Smooth muscle cell (in vitro differentiated cells): ENCODE results near the gene SMOC2. TPM values are rescaled to one million over a fixed set of nuclear protein-coding genes. Genes with fewer than 3 reads are reported as not detected.
"Not testable (repeated sequence)": the region's sequence is repeated elsewhere in the genome, so short reads cannot be mapped to it uniquely, and the experiment has no call there.

Source experiments
- DNase-seq: peaks from one replicate; lab custom pipeline; 2025; ENCODE audit not compliant: unreplicated experiment; lab: John Stamatoyannopoulos, UW
- H2AFZ ChIP-seq: fragments of 200-600 bp; sonication (generic); 2 replicates; pipeline ENCODE4 v1.6.0; 2016; ENCODE audit warnings: antibody characterized with exemption, low read depth, mild to moderate bottlenecking
- H3F3A ChIP-seq: fragments of 200-600 bp; sonication (generic); 2 replicates; pipeline ENCODE4 v1.6.0; 2017; ENCODE audit warnings: antibody characterized with exemption, low read depth
- H3K27ac ChIP-seq: fragments of 200-600 bp; sonication (generic); 2 replicates; pipeline ENCODE4 v1.5.1; 2016; ENCODE audit warnings: low read depth, mild to moderate bottlenecking
- H3K27me3 ChIP-seq: fragments of 200-600 bp; sonication (generic); 2 replicates; pipeline ENCODE4 v1.6.1; 2016; ENCODE audit warnings: low read depth, mild to moderate bottlenecking
- H3K36me3 ChIP-seq: fragments of 200-600 bp; sonication (generic); 2 replicates; pipeline ENCODE4 v1.5.1; 2016; ENCODE audit warnings: low read depth
- H3K4me1 ChIP-seq: fragments of 200-600 bp; sonication (generic); 2 replicates; pipeline ENCODE4 v1.5.1; 2016; ENCODE audit warnings: low read depth
- H3K4me2 ChIP-seq: fragments of 200-600 bp; sonication (generic); 2 replicates; pipeline ENCODE4 v1.6.0; 2016; ENCODE audit warnings: mild to moderate bottlenecking
- H3K4me3 ChIP-seq: fragments of 200-600 bp; sonication (generic); 2 replicates; pipeline ENCODE4 v1.5.1; 2016; ENCODE audit warnings: mild to moderate bottlenecking
- H3K79me2 ChIP-seq: fragments of 200-600 bp; sonication (generic); 2 replicates; pipeline ENCODE4 v1.6.0; 2016; ENCODE audit warnings: low read depth, mild to moderate bottlenecking
- H3K9ac ChIP-seq: fragments of 200-600 bp; sonication (generic); 2 replicates; pipeline ENCODE4 v1.6.0; 2016; ENCODE audit warnings: low read depth
- H3K9me3 ChIP-seq: fragments of 200-600 bp; sonication (generic); replicated peaks from 2 replicates; pipeline ENCODE4 v1.5.1; 2016; ENCODE audit warnings: low read depth
- H4K20me1 ChIP-seq: fragments of 200-600 bp; sonication (generic); 2 replicates; pipeline ENCODE4 v1.6.0; 2016; ENCODE audit warnings: low read depth
- WGBS: methylation state at CpG from one replicate; pipeline ENCODE4 v1.1.7; 2016; ENCODE audit warnings: low lambda C conversion rate; 5-methylcytosine and 5-hydroxymethylcytosine counted together
- polyA plus RNA-seq: library from polyadenylated mRNA; unstranded; fragments of >200 nt; fragmentation: Nextera tagmentation; extraction: Ambion mirVana; gene quantifications from 2 replicates; pipeline ENCODE4 v1.2.1, GENCODE V29; 2016
- total RNA-seq: library from RNA; depleted of rRNA; stranded (reverse); fragments of >200 nt; gene quantifications from 2 replicates; pipeline ENCODE4 v1.2.3, GENCODE V29; 2014
- TF ChIP-seq, protein P1 (sequence below): fragments of 200-600 bp; sonication (generic); IDR thresholded peaks from 2 replicates; pipeline ENCODE4 v1.5.1; 2017; ENCODE audit warnings: borderline replicate concordance, mild to moderate bottlenecking, antibody characterized with exemption; ENCODE audit not compliant: insufficient read depth, poor library complexity, severe bottlenecking

The SMOC2 gene
- total and polyA plus RNA-seq, 2 experiments from 2014 or later: 0.63 to 1.2 TPM

DNA sequence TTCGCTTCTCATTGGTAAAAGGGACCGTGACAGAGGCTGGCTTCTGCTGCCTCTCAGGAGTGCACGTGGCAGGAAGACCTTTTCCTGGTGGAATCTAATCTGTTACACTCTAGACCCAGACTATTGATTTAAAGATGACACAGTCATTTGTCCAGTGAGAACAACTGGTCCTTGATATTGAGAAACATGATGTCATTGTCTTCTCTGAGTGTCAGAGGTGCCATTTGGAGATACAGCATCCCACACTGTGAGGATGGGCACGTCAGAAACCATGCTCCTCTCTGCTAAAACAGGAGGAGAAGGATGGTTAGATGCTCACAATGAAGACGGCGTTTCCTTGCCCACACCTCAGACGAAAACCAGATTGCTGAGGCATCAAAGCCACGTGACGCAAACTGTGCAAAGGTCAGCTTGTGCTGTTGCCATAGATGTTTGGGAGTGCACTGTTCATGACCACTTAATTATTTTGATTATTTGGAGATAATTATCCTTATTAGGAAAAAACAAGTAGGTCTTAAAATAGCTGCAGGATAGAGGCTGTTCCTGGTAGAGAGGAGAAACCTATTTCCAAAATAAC is 169.0 kb downstream of the SMOC2 start:
- TF ChIP-seq, protein P1, sequence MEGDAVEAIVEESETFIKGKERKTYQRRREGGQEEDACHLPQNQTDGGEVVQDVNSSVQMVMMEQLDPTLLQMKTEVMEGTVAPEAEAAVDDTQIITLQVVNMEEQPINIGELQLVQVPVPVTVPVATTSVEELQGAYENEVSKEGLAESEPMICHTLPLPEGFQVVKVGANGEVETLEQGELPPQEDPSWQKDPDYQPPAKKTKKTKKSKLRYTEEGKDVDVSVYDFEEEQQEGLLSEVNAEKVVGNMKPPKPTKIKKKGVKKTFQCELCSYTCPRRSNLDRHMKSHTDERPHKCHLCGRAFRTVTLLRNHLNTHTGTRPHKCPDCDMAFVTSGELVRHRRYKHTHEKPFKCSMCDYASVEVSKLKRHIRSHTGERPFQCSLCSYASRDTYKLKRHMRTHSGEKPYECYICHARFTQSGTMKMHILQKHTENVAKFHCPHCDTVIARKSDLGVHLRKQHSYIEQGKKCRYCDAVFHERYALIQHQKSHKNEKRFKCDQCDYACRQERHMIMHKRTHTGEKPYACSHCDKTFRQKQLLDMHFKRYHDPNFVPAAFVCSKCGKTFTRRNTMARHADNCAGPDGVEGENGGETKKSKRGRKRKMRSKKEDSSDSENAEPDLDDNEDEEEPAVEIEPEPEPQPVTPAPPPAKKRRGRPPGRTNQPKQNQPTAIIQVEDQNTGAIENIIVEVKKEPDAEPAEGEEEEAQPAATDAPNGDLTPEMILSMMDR: no peak
- Histone ChIP-seq H3K4me2 (no peak overlapping the region), H3K27ac (no peak overlapping the region), H3K27me3 (peaks cover 5% of the 10 kb centered on the region), H3K9ac (no peak overlapping the region), H2AFZ (no peak overlapping the region), H3F3A (no peaks in the 10 kb centered on the region), H3K9me3 (no peaks in the 10 kb centered on the region), H3K79me2 (no peaks in the 10 kb centered on the region), H3K4me3 (no peak overlapping the region), H3K36me3 (no peaks in the 10 kb centered on the region), H3K4me1 (no peaks in the 10 kb centered on the region), H4K20me1 (no peaks in the 10 kb centered on the region)
- 84% methylated on average over 9 of the region's 9 CpGs for WGBS
- DNase-seq: no peak

DNA sequence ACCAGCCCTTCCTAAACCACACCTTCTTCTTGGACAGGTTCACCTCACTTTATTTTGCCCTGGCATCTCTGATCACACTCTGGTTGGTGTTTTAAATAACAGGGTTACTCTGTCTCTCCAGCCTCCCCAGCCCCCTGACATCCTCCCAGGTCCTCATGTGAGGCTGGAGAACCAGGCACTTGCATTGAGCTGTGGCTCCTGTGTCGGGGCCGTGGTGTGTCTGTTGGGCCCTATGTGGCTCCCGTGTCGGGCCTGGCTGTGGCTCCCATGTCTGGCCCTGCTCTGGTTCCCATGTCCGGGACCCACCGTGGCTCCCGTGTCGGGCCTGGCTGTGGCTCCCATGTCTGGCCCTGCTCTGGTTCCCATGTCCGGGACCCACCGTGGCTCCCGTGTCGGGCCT is 170.0 kb downstream of the SMOC2 start:
- not testable (repeated sequence) for DNase-seq, H3K27ac ChIP-seq, H3K27me3 ChIP-seq, H3K4me2 ChIP-seq, H3K36me3 ChIP-seq, H3K79me2 ChIP-seq, H3K4me1 ChIP-seq, H3F3A ChIP-seq, H3K9me3 ChIP-seq, H3K9ac ChIP-seq, H4K20me1 ChIP-seq, H2AFZ ChIP-seq, H3K4me3 ChIP-seq
- WGBS: over 99% methylated on average over 9 of the region's 12 CpGs

GRCh38 chr6:168611691-168612090 is 170.7 kb downstream of the SMOC2 start:
- H3K9me3 ChIP-seq: no peaks in the 10 kb centered on the region
- H3K36me3 ChIP-seq: no peaks in the 10 kb centered on the region
- no peak for DNase-seq
- no peaks in the 10 kb centered on the region for H4K20me1 ChIP-seq
- H3K79me2 ChIP-seq: no peaks in the 10 kb centered on the region
- H3K27ac ChIP-seq: no peak overlapping the region
- no peaks in the 10 kb centered on the region for H3K4me1 ChIP-seq
- no peak overlapping the region for H3K4me2 ChIP-seq
- 96% methylated on average over 14 of the region's 14 CpGs for WGBS
- no peaks in the 10 kb centered on the region for H3F3A ChIP-seq
- TF ChIP-seq, protein P1: no peak
- no peak overlapping the region for H3K9ac ChIP-seq
- no peak overlapping the region for H2AFZ ChIP-seq
- H3K27me3 ChIP-seq: no peaks in the 10 kb centered on the region
- no peak overlapping the region for H3K4me3 ChIP-seq

- H3K4me1 ChIP-seq: no peaks in the 10 kb centered on the region
- H4K20me1 ChIP-seq: no peaks in the 10 kb centered on the region
- TF ChIP-seq, protein P1: no peak
- WGBS: 95% methylated on average over 13 of the region's 13 CpGs
- H3F3A ChIP-seq: no peaks in the 10 kb centered on the region
- no peak overlapping the region for H2AFZ ChIP-seq
- no peak overlapping the region for H3K4me2 ChIP-seq
- no peaks in the 10 kb centered on the region for H3K27me3 ChIP-seq
- no peaks in the 10 kb centered on the region for H3K36me3 ChIP-seq
- H3K9me3 ChIP-seq: no peaks in the 10 kb centered on the region
- no peak for DNase-seq
- H3K79me2 ChIP-seq: no peaks in the 10 kb centered on the region
- H3K9ac ChIP-seq: no peak overlapping the region
- no peak overlapping the region for H3K4me3 ChIP-seq
- no peak overlapping the region for H3K27ac ChIP-seq
Observed at GRCh38 chr6:168612586-168612985, 171.6 kb downstream of the SMOC2 start.
